ENCODE data around the gene CCDC192. TPM values are rescaled to one million over a fixed set of nuclear protein-coding genes. Genes with fewer than 3 reads are reported as not detected.
A peak's percentile ranks its signal among the peaks of the same experiment; 100 is the strongest.

CCDC192 gene
- total and polyA plus RNA-seq, 9 donors = 0.26 to 2.6 (median 0.91) TPM; not detected in 1

GRCh38 chr5:127957701-127958239 is 254.6 kb downstream of the CCDC192 start:
- no peaks in the 10 kb centered on the region for H3K27me3 ChIP-seq
- H3K4me1 ChIP-seq (ENCODE audit: insufficient read depth) = peaks cover 2% of the 10 kb centered on the region
- H3K9me3 ChIP-seq = no peaks in the 10 kb centered on the region
- intact Hi-C loops (cut with DNase I) = no loop called here
- H3K4me3 ChIP-seq = no peak overlapping the region
- H3K36me3 ChIP-seq = no peaks in the 10 kb centered on the region
- H3K27ac ChIP-seq = no peak overlapping the region
- TF ChIP-seq POLR2A (IDR thresholded peaks at IDR 0.05) = no peak
- TF ChIP-seq, protein P1, sequence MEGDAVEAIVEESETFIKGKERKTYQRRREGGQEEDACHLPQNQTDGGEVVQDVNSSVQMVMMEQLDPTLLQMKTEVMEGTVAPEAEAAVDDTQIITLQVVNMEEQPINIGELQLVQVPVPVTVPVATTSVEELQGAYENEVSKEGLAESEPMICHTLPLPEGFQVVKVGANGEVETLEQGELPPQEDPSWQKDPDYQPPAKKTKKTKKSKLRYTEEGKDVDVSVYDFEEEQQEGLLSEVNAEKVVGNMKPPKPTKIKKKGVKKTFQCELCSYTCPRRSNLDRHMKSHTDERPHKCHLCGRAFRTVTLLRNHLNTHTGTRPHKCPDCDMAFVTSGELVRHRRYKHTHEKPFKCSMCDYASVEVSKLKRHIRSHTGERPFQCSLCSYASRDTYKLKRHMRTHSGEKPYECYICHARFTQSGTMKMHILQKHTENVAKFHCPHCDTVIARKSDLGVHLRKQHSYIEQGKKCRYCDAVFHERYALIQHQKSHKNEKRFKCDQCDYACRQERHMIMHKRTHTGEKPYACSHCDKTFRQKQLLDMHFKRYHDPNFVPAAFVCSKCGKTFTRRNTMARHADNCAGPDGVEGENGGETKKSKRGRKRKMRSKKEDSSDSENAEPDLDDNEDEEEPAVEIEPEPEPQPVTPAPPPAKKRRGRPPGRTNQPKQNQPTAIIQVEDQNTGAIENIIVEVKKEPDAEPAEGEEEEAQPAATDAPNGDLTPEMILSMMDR (IDR thresholded peaks at IDR 0.05) = no peak
- TF ChIP-seq EP300 (IDR thresholded peaks at IDR 0.05) = no peak
- DNase-seq = no peak

DNA sequence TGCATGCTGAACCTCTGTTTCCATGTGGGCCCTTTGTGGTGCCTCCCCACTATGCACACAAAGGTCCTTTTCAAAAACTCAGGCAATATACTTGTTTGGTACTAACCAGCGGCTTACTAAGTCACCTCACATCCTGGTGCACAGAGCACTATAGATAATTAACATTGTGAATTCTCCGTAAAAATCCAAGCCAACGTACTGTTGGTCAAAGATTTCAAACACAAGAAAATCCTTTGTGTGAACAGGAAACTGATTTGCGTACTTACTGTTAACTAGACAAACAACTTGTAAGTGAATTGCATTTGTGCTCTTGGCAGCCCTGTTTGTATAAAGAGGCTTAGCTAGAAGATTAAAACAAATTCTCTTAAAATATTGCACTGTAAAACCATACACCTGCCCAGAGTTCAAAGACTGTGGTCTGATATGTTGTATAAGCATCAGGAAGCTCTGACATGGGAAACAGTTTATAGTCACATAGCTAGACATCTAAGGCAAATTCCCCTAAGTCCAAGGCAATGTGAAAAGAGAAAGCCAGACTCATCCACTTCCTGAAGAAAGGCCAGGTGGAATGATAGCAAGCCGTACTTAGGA is 255.3 kb downstream of the CCDC192 start:
- Histone ChIP-seq H3K9me3 (no peaks in the 10 kb centered on the region), H3K27me3 (no peaks in the 10 kb centered on the region), H3K27ac (no peak overlapping the region), H3K4me1 (ENCODE audit: insufficient read depth) (peaks cover 2% of the 10 kb centered on the region), H3K36me3 (no peaks in the 10 kb centered on the region), H3K4me3 (no peak overlapping the region)
- no peak for DNase-seq
- 88 to 91% (median 88%) methylated on average over 5 of the region's 5 CpGs for WGBS, 3 donors
- TF ChIP-seq POLR2A (IDR thresholded peaks at IDR 0.05) = no peak
- TF ChIP-seq EP300 (IDR thresholded peaks at IDR 0.05) = no peak
- TF ChIP-seq, protein P1 (IDR thresholded peaks at IDR 0.05) = no peak
- intact Hi-C loops (cut with DNase I) = no loop called here

- TF ChIP-seq, protein P1 (IDR thresholded peaks at IDR 0.05) = no peak
- TF ChIP-seq POLR2A (IDR thresholded peaks at IDR 0.05) (no peak), EP300 (IDR thresholded peaks at IDR 0.05) (no peak)
- intact Hi-C loops (cut with DNase I) = no loop called here
- no peaks in the 10 kb centered on the region for H3K27me3 ChIP-seq
- no peak overlapping the region for H3K27ac ChIP-seq
- H3K9me3 ChIP-seq = no peaks in the 10 kb centered on the region
- DNase-seq = peak; percentile 55 to 73 (median 66)
- H3K4me1 ChIP-seq (ENCODE audit: insufficient read depth) = peaks cover 2% of the 10 kb centered on the region
- no peaks in the 10 kb centered on the region for H3K36me3 ChIP-seq
- no peak overlapping the region for H3K4me3 ChIP-seq
- WGBS, 3 donors = 24 to 27% (median 26%) methylated on average over 3 of the region's 3 CpGs
Measured at GRCh38 chr5:127959152-127959764, 256.1 kb downstream of the CCDC192 start.

GRCh38 chr5:127960270-127960691 is 257.1 kb downstream of the CCDC192 start:
- 78 to 91% (median 84%) methylated on average over 1 of the region's 1 CpG for WGBS, 3 donors
- H3K9me3 ChIP-seq = no peaks in the 10 kb centered on the region
- no peak overlapping the region for H3K27ac ChIP-seq
- intact Hi-C loops (cut with DNase I) = no loop called here
- DNase-seq = no peak
- TF ChIP-seq POLR2A (IDR thresholded peaks at IDR 0.05) = no peak
- TF ChIP-seq, protein P1 (IDR thresholded peaks at IDR 0.05) = no peak
- H3K27me3 ChIP-seq = no peaks in the 10 kb centered on the region
- no peaks in the 10 kb centered on the region for H3K36me3 ChIP-seq
- H3K4me3 ChIP-seq = no peak overlapping the region
- peaks cover 2% of the 10 kb centered on the region for H3K4me1 ChIP-seq (ENCODE audit: insufficient read depth)

All from ovary (tissue), 9 donors.